Stimulated activated CD4-positive, alpha-beta T cell treated with anti-CD3 and anti-CD28 coated beads, TNF-alpha, amount 100 ng/mL, for 24 hours (primary cell): ENCODE measurements around the gene JAML.

Source experiments
- DNase-seq, 3 experiments: peaks; one replicate each; pipeline ENCODE4 v3.0.0-alpha.2; 2020; ENCODE audit warnings: low read depth in 3 of 3

The JAML gene

DNA sequence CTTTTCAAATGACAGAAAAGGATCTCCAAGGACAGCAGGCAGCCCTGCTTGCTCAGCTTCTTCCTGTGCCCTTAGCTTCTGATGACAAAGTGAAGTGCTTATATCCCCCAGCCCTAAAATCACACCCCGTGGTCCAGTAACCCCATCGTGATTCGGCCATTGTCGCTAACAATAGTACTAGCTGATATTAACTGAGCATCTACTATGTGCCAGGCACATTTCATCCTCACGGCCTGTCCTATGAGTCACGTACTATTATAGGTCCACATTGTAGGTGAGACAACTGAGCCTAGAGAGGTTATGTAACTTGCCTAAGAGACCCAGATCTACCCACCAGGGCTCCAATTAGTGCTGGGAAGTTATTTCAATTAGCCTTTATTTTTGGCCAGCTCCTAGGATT lies 78.3 kb downstream of the JAML start:
- DNase-seq, result no peak

DNA sequence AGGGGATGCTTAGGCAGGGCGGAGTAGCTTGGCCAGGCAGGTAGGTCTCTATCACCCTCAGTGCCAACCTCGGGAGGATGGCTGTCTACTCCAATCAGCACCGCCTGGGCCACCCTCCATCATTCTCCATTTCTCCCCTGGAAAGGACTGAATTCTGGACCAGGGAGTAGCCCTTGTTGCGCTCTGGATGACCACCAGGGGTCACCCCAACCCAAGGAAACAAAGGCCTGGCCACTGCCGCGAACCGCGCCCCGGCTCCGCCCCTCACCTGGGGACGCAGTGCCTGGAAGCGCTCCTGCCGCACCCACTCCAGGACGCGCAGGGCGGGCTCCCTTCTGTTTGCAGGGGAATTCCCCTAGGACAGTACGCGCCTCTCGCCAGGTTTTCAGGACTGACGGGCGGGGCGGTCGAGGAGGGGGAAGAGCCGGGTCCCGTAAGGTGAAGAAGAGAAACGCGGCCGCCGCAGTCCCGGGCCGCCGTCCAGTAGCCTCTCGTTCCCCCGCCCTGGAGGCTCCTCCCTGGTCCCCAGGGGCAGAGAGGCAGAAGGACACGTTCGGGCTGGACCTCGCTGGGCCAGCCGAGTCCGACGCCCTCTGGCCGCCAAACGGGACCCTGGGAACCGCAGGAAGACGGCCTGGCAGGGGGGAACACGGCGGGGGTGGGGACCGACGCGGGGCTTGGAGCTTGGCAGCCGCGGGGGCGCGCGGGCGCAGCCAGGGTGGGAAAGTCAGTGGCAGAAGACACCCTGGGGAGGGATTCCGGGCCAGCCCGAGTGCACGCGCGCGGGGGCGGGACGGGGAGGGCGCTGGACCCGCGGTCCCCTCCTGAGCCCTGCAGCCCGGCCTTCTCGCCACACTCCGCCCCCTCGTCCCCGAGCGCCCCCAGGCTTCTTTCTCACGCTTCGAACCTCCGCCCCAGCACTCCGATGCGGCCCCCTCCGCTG lies 79.3 kb downstream of the JAML start:
- peak; percentile 73 to 90 (median 84) for DNase-seq

GRCh38 chr11:118144301-118145268 lies 80.2 kb downstream of the JAML start:
- no peak for DNase-seq
